Panc1 (cell line): ENCODE data around the gene PFN2. TPM values are rescaled to one million over a fixed set of nuclear protein-coding genes. Genes with fewer than 3 reads are reported as not detected.

ENCODE experiments used
- ATAC-seq: fragments of 200-7000 bp; cut with Tn5 transposase; 2 replicates; pipeline ENCODE4 v1.9.1; 2020; ENCODE audit warnings: mild to moderate bottlenecking, moderate library complexity
- BruUV-seq: library from RNA; stranded (reverse); fragments of 400-500 nt; replicated peaks from 2 replicates; lab custom pipeline; 2021; lab: Mats Ljungman, UMichigan
- CTCF ChIA-PET: fragments of 300-600 bp; sonication (Branson Sonifier 250); formaldehyde crosslinking; loops from one replicate; lab custom pipeline; 2022; ENCODE audit warnings: antibody characterized with exemption; lab: Charles Lee
- POLR2A ChIA-PET: fragments of 300-600 bp; sonication (Branson Sonifier 250); formaldehyde crosslinking; loops from one replicate; lab custom pipeline; 2022; ENCODE audit warnings: antibody characterized with exemption; lab: Charles Lee
- DNase-seq: peaks from one replicate; pipeline ENCODE4 v3.0.0-alpha.2; 2010; ENCODE audit warnings: low read depth, low spot score
- H3K27ac ChIP-seq: 2 replicates; pipeline ENCODE4 v1.5.1; 2011; ENCODE audit warnings: mild to moderate bottlenecking, low read length, inconsistent platforms
- H3K27me3 ChIP-seq: fragments of 200-500 bp; sonication (Bioruptor generic); 2 replicates; pipeline ENCODE4 v1.6.0; 2014; ENCODE audit warnings: low read length, inconsistent platforms; ENCODE audit not compliant: control insufficient read depth, insufficient read depth
- H3K36me3 ChIP-seq: fragments of 200-500 bp; sonication (Bioruptor generic); 2 replicates; pipeline ENCODE4 v1.5.1; 2014; ENCODE audit warnings: inconsistent platforms, mild to moderate bottlenecking, low read length, moderate library complexity; ENCODE audit not compliant: control insufficient read depth, insufficient read depth
- H3K4me1 ChIP-seq: 2 replicates; pipeline ENCODE4 v1.5.1; 2011; ENCODE audit warnings: inconsistent platforms, mild to moderate bottlenecking, low read length, moderate library complexity; ENCODE audit not compliant: control insufficient read depth, insufficient read depth
- H3K4me3 ChIP-seq, 2 experiments: 2 replicates each; pipeline ENCODE4 v1.5.1; 2011 to 2012; ENCODE audit warnings: low read depth in 2 of 2, low read length in 2 of 2, mild to moderate bottlenecking in 2 of 2, inconsistent platforms in 1 of 2, moderate library complexity in 1 of 2
- H3K9me3 ChIP-seq: fragments of 200-500 bp; sonication (Bioruptor generic); 2 replicates; pipeline ENCODE4 v1.5.1; 2014; ENCODE audit warnings: low read depth, mild to moderate bottlenecking, inconsistent platforms, low read length, moderate library complexity; ENCODE audit not compliant: control insufficient read depth, insufficient read depth
- CTCF ChIP-seq: fragments of 450-650 bp; IDR thresholded peaks from 2 replicates; pipeline ENCODE4 v1.5.1; 2017; ENCODE audit warnings: mild to moderate bottlenecking
- POLR2AphosphoS5 ChIP-seq: IDR thresholded peaks from 2 replicates; pipeline ENCODE4 v1.6.1; 2012; ENCODE audit warnings: mild to moderate bottlenecking, low read depth, low read length, moderate library complexity
- REST ChIP-seq, 2 experiments: IDR thresholded peaks; 2 replicates each; pipeline ENCODE4 v1.6.1; 2011 to 2012; ENCODE audit warnings: low read depth in 2 of 2, control low read depth in 1 of 2, low read length in 1 of 2, mild to moderate bottlenecking in 1 of 2, moderate library complexity in 1 of 2; ENCODE audit not compliant: insufficient read depth in 1 of 2
- SIN3A ChIP-seq: IDR thresholded peaks from 2 replicates; pipeline ENCODE4 v1.6.1; 2012; ENCODE audit warnings: low read depth, mild to moderate bottlenecking, low read length, moderate library complexity, borderline replicate concordance; ENCODE audit not compliant: insufficient read depth
- TCF7L2 ChIP-seq: IDR thresholded peaks from 2 replicates; pipeline ENCODE4 v1.6.1; 2011; ENCODE audit warnings: mild to moderate bottlenecking, low read depth, low read length, inconsistent platforms
- in situ Hi-C: cut with HindIII; loops from 2 replicates; pipeline ENCODE4 v1.10.0; 2016; ENCODE audit warnings: low sequenced_read_pairs, low pct_unique_long_range_greater_than_20kb
- intact Hi-C: fragments of 100-400 bp; cut with micrococcal nuclease; formaldehyde crosslinking; loops from one replicate; pipeline ENCODE4 v1.10.0; 2022; ENCODE audit not compliant: unreplicated experiment
- total RNA-seq: library from RNA; stranded (reverse); gene quantifications from one replicate; pipeline ENCODE4 v1.2.1, GENCODE V29; 2021; ENCODE audit not compliant: unreplicated experiment

PFN2 gene
- total RNA-seq, 1 experiment from 2014 or later, result 220 TPM

GRCh38 chr3:149998946-149999345 is 28.3 kb upstream of the PFN2 start:
- BruUV-seq, result no TSS peak
- DNase-seq, result no peak
- ChIA-PET POLR2A (no interaction called here), CTCF (no interaction called here)
- Histone ChIP-seq H3K9me3 (peaks cover 9% of the 10 kb centered on the region; the same call in 1 of the 2 replicates), H3K4me3 (no peak overlapping the region), H3K27ac (no peak overlapping the region), H3K27me3 (no peaks in the 10 kb centered on the region), H3K4me1 (no peaks in the 10 kb centered on the region), H3K36me3 (no peaks in the 10 kb centered on the region)
- ATAC-seq, result no peak
- intact Hi-C loops (no loop called here), in situ Hi-C loops (no loop called here)
- TF ChIP-seq TCF7L2 (no peak), POLR2AphosphoS5 (no peak), SIN3A (no peak), REST (IDR thresholded peaks at IDR 0.05; ENCODE audit: insufficient read depth in 1 of 2, low read depth in 2 of 2, low read length in 1 of 2) (no peak), CTCF (no peak)

- Histone ChIP-seq H3K27ac (no peak overlapping the region), H3K9me3 (peaks cover 9% of the 10 kb centered on the region; the same call in 1 of the 2 replicates), H3K36me3 (no peaks in the 10 kb centered on the region), H3K27me3 (no peaks in the 10 kb centered on the region), H3K4me3 (no peak overlapping the region), H3K4me1 (no peaks in the 10 kb centered on the region)
- ChIA-PET CTCF (no interaction called here), POLR2A (no interaction called here)
- BruUV-seq, result no TSS peak
- DNase-seq, result no peak
- TF ChIP-seq CTCF (no peak), TCF7L2 (no peak), POLR2AphosphoS5 (no peak), SIN3A (no peak), REST (IDR thresholded peaks at IDR 0.05; ENCODE audit: insufficient read depth in 1 of 2, low read depth in 2 of 2, low read length in 1 of 2) (no peak)
- intact Hi-C loops, result no loop called here
- in situ Hi-C loops, result no loop called here
- no peak for ATAC-seq
These were observed 21.8 kb upstream of the PFN2 start for GRCh38 chr3:149992416-149993058.
